IPS-18c (cell line): ENCODE results near the gene IMMP2L.

Experiments used
- H3K4me3 ChIP-seq: 2 replicates; pipeline ENCODE4 v1.7.0; 2013; ENCODE audit warnings: low read depth, mild to moderate bottlenecking, low read length, moderate library complexity; ENCODE audit not compliant: insufficient read depth
- H3K9me3 ChIP-seq: one replicate; pipeline ENCODE4 v1.6.1; 2013; ENCODE audit warnings: mild to moderate bottlenecking, low read length, moderate library complexity; ENCODE audit not compliant: control insufficient read depth, insufficient read depth

IMMP2L gene

DNA sequence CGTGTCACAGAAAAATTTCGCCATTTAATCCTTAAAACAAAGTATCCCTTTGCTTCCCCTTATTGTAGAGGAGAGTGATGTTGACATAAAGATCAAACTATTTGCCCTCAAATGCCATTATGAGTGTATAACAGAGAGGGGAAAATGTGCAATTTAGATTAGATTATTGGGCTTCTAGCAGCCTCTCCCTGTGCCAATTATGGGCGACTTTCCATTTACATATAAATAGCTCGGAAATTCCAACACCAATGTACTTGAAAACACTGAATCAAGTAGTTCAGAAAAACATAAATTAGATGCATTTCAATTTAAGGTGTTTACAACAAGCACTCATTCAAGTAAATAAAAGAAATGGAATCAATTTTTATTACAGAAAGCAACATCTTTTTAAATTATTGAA is 535.9 kb downstream of the IMMP2L start:
- H3K9me3 ChIP-seq: no peaks in the 10 kb centered on the region
- H3K4me3 ChIP-seq: no peak overlapping the region

DNA sequence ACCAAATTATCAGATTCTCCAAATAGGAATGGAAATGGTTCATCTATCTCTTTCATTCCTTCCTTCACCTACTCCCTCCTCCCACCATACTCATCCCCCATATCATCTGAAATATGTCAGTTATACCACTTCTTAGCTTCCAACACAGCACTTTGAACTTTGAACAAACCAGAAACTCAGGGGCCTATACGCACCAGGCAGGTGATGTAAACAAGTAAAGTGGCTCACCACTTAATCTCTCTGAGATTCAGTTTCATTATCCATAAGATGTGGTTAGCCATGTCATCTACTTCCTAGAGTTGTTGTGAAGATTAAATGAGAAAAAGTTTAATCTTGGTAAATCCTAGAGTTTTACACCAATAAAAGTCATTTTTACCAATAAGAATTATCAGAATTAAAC is 537.3 kb downstream of the IMMP2L start:
- no peak overlapping the region for H3K4me3 ChIP-seq
- no peaks in the 10 kb centered on the region for H3K9me3 ChIP-seq

DNA sequence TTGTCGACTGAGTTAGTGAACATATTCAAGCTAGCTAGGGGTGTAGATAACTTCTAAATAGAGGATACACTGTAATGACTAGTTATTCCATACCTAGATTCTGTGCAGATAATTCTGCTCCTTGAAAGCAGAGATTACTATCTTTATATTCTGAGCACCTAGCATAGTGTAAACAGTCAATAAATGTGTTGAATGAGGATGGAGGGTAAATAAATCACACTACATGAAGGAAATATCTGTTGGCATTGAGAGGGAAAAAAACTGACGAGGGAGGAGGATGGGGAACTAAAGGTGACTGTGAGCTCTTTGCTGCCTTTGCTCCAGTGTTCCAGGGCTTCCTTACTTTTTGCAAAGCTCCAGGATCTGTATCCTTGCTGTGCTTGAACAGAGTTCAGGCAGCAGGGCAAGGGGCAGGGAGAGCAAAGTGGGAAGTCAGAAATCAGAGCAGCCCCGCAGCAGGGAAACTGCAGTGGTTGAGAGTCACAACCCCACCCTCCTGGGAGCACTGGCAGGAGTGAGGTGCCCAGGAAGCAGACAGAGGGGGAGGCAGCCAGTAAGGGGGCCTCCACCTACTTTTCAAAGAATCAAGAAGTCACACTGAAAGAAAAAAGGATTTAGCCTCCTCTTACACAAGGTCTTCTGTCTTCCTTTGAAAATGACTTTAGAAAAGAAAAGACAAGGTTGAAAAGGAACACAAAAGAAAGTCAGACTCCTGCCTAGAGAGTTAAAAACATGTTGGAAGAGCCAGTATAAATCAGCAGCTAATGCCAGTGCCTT is 543.1 kb downstream of the IMMP2L start:
- H3K4me3 ChIP-seq: no peak overlapping the region
- H3K9me3 ChIP-seq: no peaks in the 10 kb centered on the region

DNA sequence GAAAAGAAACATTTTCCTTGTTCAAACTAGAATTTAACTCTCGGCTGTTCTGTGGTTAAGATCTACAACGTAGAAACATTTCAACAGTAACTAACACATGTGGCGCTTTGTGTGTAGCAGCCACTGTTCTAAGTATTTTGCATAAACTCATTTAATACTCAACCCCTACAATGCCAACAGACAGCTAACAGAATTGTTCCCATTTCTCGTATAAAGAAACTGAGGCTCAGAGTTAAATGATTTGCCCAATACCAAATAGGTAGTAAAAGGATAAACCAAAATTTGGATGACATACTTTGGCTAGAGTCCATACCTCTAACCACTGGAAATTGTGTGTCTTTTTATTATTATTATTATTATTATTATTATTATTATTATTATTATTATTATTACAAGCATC is 543.8 kb downstream of the IMMP2L start:
- no peaks in the 10 kb centered on the region for H3K9me3 ChIP-seq
- no peak overlapping the region for H3K4me3 ChIP-seq

DNA sequence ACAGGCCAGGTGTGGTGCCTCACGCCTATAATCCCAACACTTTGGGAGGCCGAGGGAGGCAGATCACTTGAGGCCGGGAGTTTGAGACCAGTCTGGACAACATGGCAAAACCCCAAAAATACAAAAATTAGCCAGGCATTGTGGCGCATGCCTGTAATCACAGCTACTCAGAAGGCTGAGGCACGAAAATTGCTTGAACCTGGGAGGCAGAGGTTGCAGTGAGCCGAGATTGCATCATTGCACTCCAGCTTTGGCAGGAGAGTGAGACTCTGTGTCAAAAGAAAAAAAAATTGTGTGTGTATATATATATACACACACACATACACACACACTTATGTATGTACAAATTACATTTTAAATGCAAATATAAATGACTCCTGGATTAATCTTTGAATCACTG is 548.2 kb downstream of the IMMP2L start:
- Histone ChIP-seq H3K4me3 (no peak overlapping the region), H3K9me3 (no peaks in the 10 kb centered on the region)

DNA sequence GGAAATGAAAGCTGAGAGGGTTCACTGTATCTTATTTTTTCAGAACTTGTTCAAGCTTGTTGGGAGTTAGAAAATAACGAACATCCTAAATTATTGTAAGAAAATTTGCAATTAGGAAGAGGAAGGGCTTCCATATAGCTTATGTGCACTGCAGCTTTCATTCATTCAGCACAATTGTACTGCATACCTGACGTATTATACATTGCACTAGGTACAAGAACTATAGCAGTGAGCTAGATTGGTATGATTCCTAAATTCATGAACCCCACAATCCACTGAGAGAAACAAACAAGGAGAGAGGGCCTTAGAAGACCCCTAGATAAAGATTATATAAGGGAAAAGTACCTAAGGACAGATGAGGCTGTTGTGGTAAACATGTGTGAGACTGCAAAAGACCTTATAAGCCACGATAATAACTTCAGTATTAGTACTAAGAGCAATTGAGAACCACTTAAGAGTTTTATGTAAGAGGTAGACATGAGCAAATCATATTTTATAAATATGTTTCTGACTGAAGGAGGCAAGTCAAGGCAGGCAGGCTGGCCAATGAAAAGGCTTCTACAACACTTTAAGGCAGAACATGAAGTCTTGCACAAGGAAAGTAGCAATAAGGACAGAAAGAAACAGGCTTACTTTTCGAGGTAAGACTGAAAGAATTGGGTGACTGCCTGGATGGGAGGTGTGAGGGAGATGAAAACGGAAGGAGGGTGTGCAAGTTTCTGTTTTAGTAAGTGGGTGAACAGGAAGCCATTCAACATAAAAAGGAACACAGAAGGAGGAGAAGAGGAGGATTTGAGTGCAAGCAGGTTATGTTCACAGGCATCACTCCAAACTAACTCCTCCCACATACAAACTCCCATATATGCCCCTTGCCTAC is 549.3 kb downstream of the IMMP2L start:
- Histone ChIP-seq H3K4me3 (no peak overlapping the region), H3K9me3 (no peaks in the 10 kb centered on the region)

DNA sequence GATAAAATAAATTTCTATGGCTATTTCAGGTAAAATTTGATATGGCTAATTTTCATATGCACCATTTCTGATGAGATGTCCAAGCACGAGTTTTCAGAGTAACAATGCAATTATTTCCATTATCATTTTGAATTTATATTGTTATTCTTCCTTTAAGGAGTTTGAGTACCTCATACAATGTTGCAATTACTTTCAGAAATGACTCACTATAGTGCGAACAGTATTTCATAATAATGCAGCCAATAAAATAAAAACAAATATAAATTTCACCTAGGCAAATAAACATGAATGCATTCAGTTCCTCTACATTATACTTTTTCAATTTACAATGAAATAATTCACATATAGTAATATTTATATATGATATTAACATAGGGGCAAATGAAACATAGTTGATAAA is 550.1 kb downstream of the IMMP2L start:
- H3K4me3 ChIP-seq: no peak overlapping the region

DNA sequence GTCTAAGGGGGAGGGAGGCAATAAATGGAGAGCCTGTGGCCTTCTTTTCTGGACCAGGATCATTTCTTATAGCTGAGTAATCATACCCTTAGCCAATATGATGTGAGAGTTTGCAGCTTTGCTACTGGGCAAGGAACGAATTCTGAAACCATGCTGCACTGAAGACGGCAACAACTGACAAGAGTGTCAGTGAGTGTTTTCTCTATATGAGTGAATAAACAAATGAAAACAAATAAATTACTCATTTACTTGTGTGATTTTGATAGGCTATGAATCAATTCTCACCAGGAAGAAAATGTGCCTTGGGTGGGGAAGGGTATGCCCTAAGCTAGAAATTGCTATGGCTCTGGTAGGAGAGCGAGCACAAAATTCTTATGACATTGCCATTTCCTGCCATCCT is 550.8 kb downstream of the IMMP2L start:
- Histone ChIP-seq H3K9me3 (no peaks in the 10 kb centered on the region), H3K4me3 (no peak overlapping the region)

More for the DNA sequence above, 550.1 kb downstream of the IMMP2L start:
- H3K9me3 ChIP-seq: no peaks in the 10 kb centered on the region

DNA sequence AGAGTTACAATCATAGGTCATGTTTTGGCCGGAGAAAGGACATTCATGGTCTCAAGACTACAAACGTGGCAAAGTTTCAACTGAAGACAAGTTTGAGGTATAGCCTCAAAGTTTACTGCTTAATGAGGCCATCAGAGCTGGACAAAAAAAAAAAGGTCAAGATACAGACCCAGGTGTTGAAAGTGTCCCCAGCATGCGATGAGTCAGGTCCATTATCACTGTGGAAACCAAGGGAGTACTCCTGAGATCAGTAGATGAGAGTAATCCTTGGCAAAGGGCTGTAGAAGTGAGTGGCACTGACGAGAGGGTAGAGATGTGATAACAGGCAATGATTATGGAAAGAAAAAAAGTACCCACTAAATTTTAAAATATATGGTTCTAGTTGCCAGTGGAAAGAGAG is 551.5 kb downstream of the IMMP2L start:
- H3K4me3 ChIP-seq: no peak overlapping the region

DNA sequence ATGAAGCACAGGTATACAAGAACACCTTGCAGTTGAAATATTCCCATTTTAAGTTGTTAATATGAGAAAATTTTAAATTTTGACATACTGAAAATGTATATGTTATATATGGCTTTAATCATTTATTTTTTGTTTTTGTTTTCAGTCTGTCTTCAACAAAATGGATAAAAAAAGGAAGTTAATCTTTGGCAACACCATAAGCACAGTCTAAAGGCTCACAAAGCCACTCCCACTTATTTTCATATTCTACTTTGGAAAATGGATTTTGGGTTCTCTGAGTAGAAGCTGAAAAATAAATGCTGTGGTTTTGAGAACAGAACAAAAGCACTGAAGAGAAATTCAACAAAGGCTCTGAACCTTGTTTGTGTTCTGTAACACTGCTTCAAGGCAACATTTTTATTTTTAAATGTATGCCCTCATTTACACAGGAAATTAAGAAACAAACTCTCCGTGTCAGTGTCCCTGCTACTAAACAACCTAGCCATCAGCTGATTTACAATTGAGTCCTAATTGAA is 552.7 kb downstream of the IMMP2L start:
- Histone ChIP-seq H3K9me3 (no peaks in the 10 kb centered on the region), H3K4me3 (no peak overlapping the region)

More for the DNA sequence above, 551.5 kb downstream of the IMMP2L start:
- H3K9me3 ChIP-seq: no peaks in the 10 kb centered on the region

DNA sequence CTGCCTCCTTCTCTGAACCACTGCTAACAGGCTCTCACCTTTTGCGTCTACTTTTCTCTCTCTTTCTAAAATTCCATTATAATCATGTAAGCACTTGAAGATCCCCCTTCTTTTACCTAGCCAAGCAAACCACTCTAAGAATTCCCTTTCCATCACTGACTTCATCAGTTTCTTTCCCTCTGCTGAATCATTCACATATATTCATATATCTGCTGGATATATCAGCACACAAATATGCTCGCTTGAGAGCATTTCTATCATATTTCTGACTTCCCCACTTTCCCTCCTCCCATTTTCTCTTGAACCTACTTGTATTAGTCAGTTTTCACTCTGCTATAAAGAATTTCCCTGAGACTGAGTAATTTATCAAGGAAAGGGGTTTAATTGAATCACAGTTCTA is 555.6 kb downstream of the IMMP2L start:
- no peak overlapping the region for H3K4me3 ChIP-seq

DNA sequence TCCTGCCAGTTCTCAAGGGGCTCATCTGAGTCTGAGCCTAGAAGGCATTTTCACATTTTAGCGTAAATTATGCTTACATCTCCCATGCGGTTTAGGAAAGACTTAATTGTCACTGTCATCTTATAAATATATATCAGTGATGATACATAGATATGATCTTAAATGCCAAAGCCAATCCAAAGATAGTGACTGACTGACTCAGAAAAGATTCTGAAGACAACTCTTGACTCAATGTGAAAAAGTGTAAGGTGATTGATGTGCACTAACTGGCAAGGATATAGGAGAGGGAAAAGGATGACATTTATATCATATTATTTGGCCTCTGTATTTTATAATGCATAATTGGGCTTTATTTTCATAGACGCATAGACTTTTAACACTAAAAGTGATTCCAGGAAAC is 556.3 kb downstream of the IMMP2L start:
- H3K4me3 ChIP-seq: no peak overlapping the region
- no peaks in the 10 kb centered on the region for H3K9me3 ChIP-seq

More for the DNA sequence above, 555.6 kb downstream of the IMMP2L start:
- no peaks in the 10 kb centered on the region for H3K9me3 ChIP-seq

DNA sequence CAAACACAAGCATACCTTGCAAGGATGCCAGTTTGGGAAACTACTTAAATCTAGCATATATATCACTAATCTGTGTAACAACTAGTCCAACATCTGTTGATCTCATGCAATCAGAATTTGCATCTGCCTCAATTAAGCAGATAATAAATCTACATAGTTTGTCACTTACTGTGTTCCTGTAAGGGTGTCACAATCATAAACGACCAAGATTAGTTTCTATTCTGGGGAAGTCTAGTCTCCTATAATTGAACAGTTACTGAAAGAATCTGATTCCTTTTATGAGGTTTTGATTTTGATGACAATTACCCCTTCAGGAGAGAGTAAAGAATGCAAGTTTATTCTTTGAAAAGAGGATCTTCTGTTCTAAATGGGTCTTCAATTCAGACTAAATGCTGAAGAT is 556.8 kb downstream of the IMMP2L start:
- Histone ChIP-seq H3K9me3 (no peaks in the 10 kb centered on the region), H3K4me3 (no peak overlapping the region)

DNA sequence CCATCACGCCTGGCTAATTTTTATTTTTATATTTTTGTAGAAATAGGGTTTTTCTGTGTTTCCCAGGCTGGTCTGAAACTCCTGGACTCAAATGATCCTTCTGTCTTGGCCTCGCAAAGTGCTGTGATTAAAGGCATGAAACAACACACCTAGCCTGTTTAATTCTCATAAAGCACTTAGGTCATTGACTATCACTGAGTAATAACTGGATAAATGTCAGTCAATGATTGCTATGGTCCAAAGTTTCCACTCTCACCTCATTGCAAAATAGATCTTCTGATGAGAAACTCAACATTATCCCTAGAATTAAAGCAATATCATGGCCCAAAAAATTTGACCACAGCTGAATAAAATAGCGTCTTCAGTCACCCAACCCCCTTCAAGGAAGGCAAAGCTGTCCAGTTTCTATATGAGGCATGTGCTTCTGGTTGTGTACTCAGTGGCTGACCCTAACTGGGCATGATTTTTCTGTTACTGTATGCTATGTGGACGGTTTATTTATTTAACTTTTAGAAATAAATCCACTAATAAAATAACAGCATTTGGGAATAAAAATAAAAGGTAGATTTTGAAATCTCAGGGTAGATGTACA is 557.9 kb downstream of the IMMP2L start:
- no peak overlapping the region for H3K4me3 ChIP-seq

DNA sequence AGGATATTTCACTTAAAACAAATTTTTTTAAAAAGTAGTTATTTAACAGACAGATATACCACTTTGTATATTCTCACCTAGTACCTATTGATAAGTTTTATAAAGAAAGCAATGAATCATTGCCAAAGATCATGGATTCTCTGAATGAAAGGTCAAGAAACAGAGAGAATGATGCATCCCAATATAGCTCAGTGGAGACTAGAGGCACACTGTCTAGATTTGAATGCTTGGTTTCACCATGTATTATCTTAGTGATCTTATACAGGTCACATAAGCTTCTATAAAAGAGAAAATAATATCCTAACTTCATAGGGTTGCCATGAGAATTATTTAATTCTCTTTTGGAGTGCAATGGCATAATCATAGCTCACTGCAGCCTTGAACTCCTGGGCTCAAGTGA is 558.4 kb downstream of the IMMP2L start:
- no peak overlapping the region for H3K4me3 ChIP-seq
- no peaks in the 10 kb centered on the region for H3K9me3 ChIP-seq

More for the DNA sequence above, 557.9 kb downstream of the IMMP2L start:
- no peaks in the 10 kb centered on the region for H3K9me3 ChIP-seq

DNA sequence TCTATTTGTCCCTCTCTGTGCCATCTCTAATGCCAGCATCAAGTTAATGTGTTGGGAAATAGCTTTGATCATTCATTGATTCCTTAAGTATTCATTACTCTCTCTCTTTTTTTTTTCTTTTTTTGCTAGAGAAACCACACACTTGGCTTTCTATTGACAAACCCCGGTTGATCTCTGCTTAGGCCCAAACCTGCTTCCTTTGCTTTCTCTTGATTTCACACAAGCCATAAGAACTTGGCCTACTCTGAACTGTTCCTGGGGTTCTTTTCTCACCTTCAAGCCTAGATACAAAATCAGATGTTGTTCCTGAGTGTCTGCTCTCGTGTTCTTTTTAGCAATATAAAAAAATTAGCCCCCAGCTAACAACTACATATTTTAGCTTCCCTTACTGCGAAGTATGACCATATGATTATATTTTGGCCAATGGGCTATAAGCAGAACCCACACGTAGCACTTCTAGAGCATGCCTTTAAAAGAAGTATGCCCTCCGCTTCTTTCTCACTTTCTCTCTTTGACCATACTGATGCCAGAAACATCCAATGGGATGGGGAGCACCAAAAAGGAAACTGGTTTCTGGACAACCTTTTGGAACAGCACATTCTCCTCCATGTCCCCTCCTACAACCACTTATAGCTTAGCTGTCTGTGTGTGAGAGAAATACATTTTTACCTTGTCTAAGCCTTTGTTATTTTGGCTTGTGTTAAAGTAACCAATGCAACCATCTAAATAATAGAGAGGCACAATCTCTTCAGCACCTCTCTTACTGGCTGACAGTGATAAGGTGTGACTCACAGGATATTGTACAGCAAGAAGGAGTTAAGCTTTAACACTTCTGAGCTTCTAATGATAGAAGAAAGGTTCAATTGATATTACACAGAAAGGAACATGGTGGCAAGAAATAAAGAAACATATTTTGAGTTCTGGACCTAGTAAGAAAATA is 568.0 kb downstream of the IMMP2L start:
- Histone ChIP-seq H3K4me3 (no peak overlapping the region), H3K9me3 (no peaks in the 10 kb centered on the region)
